NCI-H2227 (cell line): ENCODE measurements around the gene KCNS3.

Experiments used
- DNase-seq: peaks from one replicate; lab custom pipeline; 2025; ENCODE audit not compliant: unreplicated experiment; lab: John Stamatoyannopoulos, UW

KCNS3 gene

DNA sequence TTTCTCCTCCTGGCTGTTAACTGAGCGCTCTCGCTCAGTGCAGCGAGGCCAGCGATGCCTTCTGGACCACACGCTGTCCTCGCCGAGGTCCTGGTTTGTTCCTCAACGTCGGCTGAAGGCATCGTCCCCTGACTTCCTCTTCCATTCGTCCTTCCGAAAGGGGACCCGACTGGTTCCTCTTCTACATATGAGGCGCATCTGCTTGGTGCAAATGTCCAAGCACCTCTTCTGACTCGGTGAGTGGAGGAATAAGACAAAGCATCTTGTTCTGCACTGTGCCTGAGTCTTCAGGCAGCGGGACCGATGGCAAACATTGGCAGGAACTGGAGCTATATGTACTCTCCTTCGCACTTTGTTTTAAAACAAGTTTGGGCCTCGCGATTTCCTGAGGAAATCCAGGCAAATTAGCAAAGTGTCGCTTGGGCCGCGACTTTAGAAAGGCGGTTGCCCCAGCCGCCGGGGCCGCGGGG is 621 bp upstream of the KCNS3 start:
- peak; percentile 36 for DNase-seq

DNA sequence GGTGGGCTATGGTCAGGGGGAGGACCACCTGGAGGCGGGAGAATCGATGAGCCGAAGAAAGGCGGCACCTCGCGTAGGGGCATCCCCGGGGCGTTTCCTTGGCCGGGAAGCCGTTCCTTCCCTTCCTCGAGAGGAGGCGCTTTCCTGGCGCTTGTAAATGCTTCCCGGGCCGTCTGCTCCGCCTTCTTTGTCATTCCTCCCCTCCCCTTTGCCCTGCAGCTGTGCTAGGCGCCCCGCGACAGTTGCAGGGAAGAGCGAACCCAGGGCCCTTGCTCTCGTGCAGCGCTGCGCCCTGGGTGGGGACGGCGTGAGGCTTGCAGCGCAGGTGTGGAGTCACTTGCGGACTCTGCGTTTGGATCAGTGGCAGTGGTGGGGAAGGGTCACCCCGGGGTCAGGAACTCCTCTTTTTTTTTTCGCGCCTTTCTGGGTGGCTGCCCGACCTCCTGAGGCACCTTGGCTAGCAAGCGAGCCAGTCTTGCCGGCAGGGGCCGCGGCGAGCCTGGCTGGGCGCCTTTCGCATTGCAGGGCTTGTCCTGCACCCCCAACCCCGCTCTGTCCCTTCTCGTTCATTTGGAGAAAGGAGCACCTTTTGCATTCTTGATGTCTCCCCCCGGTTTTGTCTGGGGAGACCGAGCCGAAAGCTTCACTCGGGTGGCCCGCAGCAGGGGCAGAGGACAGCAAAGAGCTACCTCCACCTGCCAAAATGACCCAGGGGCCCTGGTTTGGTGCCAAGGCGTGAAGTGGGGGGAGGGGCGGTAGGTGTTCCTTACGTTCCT is 858 bp downstream of the KCNS3 start:
- DNase-seq: peak; percentile 87

DNA sequence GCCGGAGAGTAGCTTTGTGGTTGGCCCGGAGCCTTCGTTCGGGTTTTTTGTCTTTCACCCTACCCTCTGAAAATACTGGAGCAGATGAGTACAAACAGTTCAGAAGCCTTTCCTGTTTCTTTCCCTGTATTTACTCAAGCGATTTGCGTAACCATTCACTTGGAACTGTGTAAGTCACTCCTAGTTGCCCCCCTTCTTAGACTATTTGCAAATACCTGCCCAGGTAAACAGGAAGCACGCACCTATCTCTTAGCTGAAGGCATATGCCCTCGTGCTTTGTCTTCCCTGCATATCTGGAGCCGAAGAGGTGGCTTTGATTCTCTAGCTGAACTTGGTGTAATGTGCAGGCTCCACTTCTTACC is 1.4 kb downstream of the KCNS3 start:
- DNase-seq: no peak

DNA sequence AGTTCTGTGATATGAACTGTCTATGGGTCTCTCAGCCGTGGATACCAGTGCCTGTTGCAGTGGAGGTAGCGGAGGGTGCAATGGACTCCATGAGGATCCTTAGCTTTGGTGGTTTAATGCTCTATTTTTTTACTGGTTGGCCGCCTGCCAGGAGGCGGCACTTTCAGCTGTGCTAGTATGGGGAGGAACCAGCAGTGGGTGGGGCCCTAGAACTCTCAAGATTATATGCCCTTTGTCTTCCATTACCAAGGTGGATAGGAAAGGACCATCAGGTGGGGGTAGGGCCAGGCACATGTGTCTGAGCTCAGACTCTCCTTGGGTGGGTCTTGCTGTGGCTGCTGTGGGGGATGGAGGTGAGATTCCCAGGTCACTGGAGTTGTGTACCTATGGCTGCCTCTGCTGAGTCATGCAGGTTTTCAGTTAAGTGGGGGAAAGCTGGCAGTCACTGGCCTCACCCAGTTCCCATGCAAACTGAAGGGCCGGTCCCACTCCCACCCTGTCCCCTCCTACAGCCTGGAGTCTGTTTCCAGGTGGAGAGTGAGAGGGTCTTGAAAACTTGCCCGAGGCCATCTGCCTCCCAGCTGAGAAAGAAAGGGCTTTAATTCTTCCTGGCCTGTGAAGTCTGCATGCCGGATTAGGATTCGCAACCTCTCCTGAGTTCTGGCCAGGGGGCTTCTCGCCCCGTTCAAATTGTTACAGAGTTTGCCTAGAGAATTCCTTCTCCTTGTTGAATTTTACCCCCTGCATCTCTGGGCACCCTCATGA is 14.5 kb downstream of the KCNS3 start:
- DNase-seq: peak; percentile 37

DNA sequence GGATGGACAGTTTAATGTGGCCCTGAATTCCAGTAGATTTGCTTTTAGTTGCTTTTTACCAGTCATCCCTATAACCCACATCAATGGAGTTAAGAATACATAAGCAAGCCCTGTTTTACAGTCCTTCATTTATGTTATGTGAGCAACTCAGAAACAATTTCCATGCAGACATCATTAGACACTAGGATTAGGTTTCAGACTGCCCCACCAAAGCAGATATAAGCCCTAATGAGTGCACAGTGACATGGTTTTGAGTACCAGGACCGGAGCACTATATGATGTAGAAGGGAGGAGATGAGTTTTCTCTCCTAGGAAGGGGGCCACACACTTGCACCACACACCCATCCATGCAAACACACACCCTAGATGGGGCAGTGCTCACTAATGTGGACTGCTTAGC is 15.5 kb downstream of the KCNS3 start:
- DNase-seq: no peak

DNA sequence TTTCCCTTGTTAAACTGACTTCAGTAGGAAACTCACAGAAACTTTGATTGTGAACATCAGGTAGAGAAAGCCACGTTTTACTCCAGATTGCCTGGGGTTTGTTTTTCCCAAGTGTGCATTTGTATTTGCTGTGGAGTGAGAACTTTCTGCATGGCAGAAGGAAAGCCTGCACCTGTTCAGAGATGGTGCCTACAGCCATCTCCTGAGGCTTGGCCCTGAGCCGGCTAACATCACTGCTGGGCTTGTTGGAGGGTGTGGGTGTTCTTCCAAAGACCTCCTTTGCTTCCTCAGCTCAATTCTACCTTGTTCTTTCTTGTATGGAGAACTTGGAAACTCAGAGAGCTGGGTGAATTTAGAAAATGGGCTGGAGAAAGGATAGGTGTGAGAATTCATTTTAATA is 16.1 kb downstream of the KCNS3 start:
- DNase-seq: no peak

DNA sequence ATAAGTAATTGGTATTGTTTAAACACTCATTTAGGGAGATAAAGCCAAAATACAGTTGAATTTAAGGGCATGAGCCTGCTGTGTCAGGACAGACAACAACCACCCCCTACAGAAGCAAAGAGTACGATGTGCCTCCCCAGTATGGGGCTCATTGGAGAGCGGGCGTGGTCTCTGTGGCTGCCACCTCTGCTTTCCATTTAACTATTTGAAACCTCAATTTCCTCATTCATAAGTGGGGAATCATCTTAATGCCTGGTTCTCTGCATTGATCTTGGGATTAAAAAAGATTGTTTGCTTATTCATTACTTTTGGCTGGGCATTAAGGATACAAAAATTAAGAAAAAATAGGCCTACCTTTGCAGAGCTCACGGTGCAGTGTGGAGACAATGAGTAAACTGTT is 21.4 kb downstream of the KCNS3 start:
- no peak for DNase-seq

DNA sequence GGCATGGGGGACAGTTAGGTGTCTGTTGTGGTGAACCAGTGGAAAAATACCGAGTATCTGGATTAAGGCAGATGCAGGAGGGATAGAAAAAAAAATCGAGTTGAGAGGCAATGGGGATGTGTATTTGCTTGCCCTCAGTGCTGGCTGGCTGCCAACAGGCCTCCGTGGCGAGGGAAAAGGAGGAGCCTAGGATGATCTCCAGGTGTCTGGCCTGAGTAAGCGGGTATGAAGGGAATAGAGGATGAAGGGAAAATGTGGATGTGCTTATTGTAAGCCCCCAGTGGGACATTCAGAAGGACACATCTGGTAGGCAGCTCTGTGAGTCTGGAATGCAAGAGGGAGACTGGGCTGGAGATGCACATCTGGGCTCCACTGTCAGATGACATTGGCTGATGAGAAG is 22.8 kb downstream of the KCNS3 start:
- DNase-seq: peak; percentile 86

DNA sequence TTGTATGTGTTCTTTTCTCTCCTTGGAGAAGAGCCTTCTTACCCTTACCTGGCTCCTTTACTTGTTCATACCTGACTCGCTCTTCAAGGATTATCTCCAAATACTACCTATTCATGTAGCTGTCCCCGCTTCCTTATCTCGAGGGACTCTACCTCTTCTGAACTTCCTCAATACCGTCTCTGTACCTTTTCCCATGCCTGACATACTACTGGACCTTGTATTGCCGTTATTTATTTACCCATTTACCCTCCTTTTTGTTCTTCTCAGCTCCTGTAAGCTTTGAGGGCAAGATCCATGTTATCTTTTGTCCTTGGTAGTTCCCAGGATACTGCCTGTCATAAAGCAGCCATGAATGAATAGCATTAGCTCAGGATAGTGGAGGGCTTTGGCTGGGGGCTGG is 32.5 kb downstream of the KCNS3 start:
- DNase-seq: no peak

DNA sequence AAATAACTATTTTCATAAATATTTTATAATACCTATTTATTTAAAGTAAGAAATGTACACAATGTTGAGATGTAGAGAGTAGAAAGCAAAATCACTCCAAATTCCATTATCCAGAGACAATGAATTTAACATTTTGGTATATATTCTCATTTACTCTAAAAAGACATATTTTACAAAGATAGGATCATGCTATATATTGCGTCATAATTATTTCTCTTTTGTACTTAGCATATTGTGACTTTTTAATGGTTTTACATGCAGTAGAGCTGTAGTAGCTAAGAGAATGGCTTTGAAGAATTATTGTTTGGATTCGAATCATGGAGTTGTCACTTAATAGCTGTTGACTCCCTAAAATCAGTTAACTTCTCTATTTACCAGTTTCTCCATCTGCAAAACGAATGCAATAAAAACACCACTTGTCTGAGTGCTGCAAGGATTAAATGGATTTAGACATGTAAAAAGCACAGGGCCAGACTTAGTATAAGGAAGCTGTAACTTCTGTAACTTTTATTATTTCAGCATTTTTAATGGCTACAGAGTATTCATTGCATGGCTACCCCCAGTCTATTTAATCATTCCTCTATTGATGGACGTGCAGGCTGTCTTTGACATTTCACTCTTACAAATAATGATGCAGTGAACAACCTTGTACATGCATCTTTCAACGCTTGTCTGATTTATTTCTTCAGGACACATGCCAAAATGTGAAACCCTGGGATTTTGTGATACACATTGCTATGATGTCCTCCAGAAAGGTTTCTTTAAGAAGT is 33.2 kb downstream of the KCNS3 start:
- no peak for DNase-seq

DNA sequence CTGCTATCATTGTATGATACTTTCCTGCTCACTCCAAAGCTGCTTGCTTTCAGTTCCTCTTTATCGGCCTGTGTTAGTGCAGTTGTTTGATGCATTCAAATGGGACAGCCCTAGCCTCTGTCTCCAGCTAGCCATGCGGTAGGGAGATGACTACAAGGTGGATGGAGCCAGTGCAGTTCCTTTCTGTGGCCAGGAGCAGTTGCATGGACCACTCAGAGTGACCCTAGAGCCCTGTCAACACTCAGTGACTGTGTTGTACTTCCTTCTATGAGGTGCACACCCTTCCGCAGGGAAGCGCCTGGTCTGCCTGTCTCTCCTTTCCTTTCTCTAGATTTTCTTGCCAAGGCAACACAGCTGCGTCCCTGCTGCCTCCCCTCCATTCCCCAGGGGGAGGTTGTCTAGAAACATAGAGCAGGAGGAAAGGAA is 33.8 kb downstream of the KCNS3 start:
- peak; percentile 8 for DNase-seq

DNA sequence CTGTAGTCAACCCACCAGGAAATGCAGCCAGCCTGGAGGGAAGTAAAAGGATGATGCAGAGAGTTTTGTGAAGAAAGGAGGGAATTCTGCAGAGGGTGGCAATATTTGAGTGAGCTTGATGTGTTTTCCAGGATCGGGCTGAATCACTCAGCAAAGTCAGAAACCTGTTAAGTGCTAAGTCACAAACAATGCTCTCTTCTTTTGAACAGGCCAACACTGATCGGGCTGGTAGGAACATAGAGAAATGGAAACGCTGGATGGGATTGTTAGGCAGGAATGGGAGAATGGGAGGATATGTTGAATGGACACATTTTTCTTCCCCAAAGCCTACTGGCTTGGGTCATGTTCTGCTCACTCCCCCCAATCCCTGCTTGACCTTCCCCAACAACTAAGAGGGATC is 36.6 kb downstream of the KCNS3 start:
- DNase-seq: no peak

DNA sequence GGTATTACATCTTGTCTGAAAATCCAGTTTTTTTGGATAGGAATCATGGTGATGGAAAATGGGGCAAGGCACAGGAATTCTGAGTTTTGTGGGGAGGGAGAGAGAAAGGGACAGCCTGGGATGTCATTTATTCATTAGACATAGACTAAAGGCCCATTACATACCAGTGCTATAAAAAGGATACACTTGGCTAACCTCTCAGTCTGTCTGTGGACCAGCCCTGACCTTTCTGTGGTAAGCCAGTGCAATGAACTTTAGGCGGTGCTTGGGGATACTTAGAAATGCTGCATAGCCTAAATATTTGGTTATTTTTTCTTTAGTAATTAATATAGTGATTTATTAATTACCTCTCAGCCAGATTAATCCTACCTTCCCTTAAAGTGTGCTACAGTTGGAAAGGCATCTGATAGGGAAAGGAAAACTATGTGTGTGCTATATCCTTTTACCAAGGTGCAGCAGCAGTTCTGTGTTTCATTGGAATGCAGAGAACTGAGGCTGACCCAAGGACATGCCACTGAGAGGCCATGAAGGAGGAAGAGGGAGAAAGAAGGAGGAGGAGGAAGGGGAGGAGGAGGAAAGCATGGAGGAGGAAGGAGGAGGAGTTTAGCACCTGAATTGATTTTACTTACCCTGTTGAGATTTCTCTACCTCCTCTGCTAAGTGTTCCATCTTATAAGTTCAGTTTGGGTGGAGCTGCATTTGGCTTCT is 37.5 kb downstream of the KCNS3 start:
- no peak for DNase-seq

DNA sequence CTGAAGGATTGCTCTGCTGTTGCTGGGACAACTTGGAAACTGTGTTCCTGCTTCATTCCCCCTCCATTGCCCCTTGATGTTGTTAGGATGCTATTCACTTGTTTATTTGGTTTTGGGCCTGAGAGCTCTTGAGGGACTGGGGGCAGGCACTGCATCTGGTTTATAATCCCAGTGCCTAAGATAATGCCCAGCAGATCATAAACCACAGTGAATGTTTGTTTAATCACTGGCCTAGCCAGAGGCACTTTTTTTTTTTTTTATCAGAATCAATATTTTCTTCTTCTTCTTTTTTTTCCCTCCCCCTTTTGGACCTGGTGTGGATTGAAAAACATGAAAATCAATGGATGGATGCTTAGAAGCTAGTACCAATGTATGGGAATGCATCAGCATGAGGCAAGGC is 38.1 kb downstream of the KCNS3 start:
- DNase-seq: no peak

DNA sequence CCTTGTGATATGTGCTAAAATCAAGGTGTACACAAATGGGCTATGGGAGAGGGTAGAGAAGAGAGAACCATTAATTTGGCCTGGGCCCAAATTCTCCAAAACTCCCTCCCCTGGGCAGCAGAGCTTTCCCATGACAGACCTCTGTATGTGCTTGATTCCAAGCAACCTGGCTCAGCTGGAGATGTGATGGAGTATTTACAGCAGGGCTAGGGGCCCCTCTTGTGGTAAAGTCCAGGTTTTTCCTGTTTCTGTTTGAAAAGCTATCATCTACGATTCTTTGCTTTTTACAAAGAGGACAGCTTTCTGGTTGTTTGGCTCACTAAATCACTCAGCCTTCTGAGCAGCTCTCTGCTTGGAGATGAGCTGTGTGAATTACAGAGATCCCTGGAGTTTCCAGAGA is 40.3 kb downstream of the KCNS3 start:
- peak; percentile 11 for DNase-seq

DNA sequence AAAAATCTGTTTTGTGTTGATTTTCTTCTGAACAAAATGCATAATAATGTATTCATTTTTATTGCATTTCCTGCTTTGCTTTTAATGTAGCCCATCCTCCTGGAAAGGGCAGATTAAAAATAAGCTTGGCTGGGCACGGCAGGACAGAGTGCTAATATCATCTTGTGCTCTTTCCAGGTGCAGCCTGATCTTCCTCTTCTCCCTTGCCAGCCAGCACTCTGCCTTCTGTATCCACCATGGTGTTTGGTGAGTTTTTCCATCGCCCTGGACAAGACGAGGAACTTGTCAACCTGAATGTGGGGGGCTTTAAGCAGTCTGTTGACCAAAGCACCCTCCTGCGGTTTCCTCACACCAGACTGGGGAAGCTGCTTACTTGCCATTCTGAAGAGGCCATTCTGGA is 52.3 kb downstream of the KCNS3 start:
- DNase-seq: peak; percentile 2

DNA sequence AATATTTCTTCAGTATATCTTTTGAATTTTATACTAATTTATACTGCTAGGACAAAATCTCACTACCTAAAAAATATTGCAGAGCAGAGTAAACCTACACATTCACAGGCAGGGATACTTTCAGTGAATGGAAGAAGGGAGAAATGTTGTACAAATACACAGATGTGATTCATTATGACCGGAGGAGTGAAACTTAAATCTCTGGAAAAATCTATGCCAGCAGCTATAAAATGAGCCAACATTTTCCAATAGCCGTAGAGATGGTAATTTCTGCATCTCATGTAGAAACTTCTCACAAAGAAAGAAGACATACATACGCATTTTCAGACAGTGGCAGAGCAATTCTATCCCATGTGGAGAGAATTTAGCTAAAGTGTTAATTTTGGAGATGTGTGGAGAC is 54.8 kb downstream of the KCNS3 start:
- DNase-seq: no peak

DNA sequence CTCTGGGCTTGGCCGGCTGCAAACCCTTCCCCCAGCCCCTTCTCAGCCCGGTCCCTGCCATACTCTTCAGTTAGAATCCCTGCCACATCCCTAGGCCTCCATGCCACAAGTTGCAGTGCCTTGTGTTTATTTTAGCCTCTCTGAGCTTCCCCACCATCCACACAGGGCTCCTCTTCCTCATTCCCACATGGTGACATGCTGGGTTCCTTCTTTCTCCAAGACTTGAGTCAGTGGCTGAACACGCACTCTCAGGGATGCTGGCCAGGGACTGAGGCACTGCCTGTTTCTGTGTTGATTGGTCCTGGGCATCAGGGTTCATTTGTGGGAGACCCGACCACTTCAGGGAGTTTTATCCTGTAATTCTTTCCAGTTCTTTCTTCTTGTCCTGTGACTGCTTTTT is 56.3 kb downstream of the KCNS3 start:
- no peak for DNase-seq

DNA sequence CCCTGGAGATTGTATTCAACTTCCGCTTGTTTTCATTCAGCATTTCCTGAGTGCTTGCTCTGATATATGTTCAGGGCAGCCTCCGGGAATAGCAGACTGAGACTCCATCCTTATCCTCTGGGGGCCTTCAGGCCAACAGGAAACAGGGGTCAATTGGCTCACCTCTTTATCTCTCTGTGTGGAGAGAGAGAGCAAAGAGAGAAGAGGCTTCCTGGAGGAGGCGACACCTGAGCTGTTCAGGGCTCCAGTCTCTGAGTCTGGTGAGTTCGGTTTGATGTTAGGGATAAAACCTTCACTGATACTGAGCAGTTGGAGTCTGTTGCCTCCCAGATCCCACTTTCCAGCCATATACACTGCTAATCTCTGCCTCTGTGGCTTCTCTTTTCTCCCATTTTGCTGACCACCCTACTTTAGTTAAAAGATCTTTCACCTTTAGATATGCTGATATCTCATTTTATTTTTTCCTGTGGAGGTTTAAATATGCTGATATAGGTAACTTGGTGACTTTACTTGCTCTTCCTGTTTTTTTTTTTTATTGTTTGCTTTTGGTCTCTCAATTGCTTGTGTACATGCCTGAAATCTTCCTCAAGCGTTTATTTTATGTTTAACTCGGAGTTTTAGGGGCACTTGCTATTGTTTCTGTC is 56.9 kb downstream of the KCNS3 start:
- no peak for DNase-seq

DNA sequence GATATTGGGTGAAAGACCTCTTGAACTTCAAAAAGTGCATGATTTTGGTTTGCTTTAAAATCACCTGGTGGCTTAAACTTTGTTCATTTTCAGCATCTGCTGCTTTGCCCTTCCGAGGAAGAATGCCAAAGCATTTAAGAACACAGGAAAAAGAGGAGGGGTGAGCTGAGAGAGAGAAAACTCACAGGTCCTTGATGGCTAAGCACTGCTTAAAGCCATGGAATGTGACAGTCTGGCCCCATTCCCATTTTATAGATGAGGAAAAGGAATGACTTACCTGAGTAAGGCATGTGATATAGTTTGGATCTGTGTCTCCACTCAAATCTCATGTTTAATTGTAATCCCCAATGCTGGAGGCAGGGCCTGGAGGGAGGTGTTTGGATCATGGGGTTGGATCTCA is 58.1 kb downstream of the KCNS3 start:
- DNase-seq: no peak
